Suprapubic skin (tissue), 4 donors: ENCODE measurements around the gene IMMP2L. TPM values are rescaled to one million over a fixed set of nuclear protein-coding genes. Genes with fewer than 3 reads are reported as not detected.

Source experiments
- DNase-seq, 2 donors: peaks; one replicate each; pipeline ENCODE4 v3.0.0-alpha.2; 2019; ENCODE audit warnings: low spot score in 2 of 2
- H3K27ac ChIP-seq: fragments of 200-600 bp; sonication (generic); one replicate; pipeline ENCODE4 v1.5.1; 2019
- H3K27me3 ChIP-seq: fragments of 200-600 bp; sonication (generic); one replicate; pipeline ENCODE4 v1.5.1; 2019
- H3K36me3 ChIP-seq: fragments of 200-600 bp; sonication (generic); one replicate; pipeline ENCODE4 v1.5.1; 2019
- H3K4me1 ChIP-seq: fragments of 200-600 bp; sonication (generic); one replicate; pipeline ENCODE4 v1.5.1; 2019
- H3K4me3 ChIP-seq: fragments of 200-600 bp; sonication (generic); one replicate; pipeline ENCODE4 v1.5.1; 2019; ENCODE audit warnings: mild to moderate bottlenecking
- H3K9me3 ChIP-seq: fragments of 200-600 bp; sonication (generic); one replicate; pipeline ENCODE4 v1.5.1; 2019
- CTCF ChIP-seq, 2 donors: fragments of 200-600 bp in 1 of 2; fragments of 450-650 bp in 1 of 2; sonication (generic) in 1 of 2; IDR thresholded peaks; one replicate each; pipeline ENCODE4 v1.5.1; 2016 to 2019; ENCODE audit warnings: antibody characterized with exemption in 2 of 2, mild to moderate bottlenecking in 1 of 2, moderate library complexity in 1 of 2
- EP300 ChIP-seq: sonication (generic); formaldehyde crosslinking; IDR thresholded peaks from one replicate; pipeline ENCODE4 v1.6.1; 2017; ENCODE audit warnings: antibody characterized with exemption
- POLR2A ChIP-seq, 2 donors: fragments of 450-650 bp; IDR thresholded peaks; one replicate each; pipeline ENCODE4 v1.6.1; 2017; ENCODE audit warnings: antibody characterized with exemption in 2 of 2, mild to moderate bottlenecking in 2 of 2, moderate library complexity in 2 of 2
- POLR2AphosphoS5 ChIP-seq, 3 donors: sonication (generic); formaldehyde crosslinking; IDR thresholded peaks; one replicate each; pipeline ENCODE4 v1.6.1; 2017; ENCODE audit warnings: antibody characterized with exemption in 3 of 3
- WGBS: methylation state at CpG from one replicate; pipeline ENCODE4 v1.1.5; 2018; 5-methylcytosine and 5-hydroxymethylcytosine counted together
- total RNA-seq, 4 donors: library from RNA; depleted of rRNA; stranded (reverse); fragments of >200 nt; gene quantifications; one replicate each; pipeline ENCODE4 v1.1.0, GENCODE V29; 2016

Gene IMMP2L
- total RNA-seq, 4 donors from 2014 or later, result 10.6 to 20.6 (median 14.6) TPM

GRCh38 chr7:111168182-111168581 is 394.1 kb downstream of the IMMP2L start:
- Histone ChIP-seq H3K9me3 (no peaks in the 10 kb centered on the region), H3K4me3 (no peak overlapping the region), H3K36me3 (no peaks in the 10 kb centered on the region), H3K27me3 (no peaks in the 10 kb centered on the region), H3K4me1 (no peaks in the 10 kb centered on the region), H3K27ac (no peak overlapping the region)
- no peak for DNase-seq
- WGBS, result 55% methylated on average over 2 of the region's 2 CpGs
- TF ChIP-seq POLR2A (IDR thresholded peaks at IDR 0.05), result no peak
- no peak for TF ChIP-seq POLR2AphosphoS5 (IDR thresholded peaks at IDR 0.05)
- no peak for TF ChIP-seq CTCF (IDR thresholded peaks at IDR 0.05)
- no peak for TF ChIP-seq EP300

- H3K27me3 ChIP-seq, result no peaks in the 10 kb centered on the region
- H3K4me1 ChIP-seq, result no peaks in the 10 kb centered on the region
- no peak overlapping the region for H3K27ac ChIP-seq
- H3K36me3 ChIP-seq, result no peaks in the 10 kb centered on the region
- TF ChIP-seq CTCF (IDR thresholded peaks at IDR 0.05), result no peak
- TF ChIP-seq POLR2A (IDR thresholded peaks at IDR 0.05), result no peak
- TF ChIP-seq POLR2AphosphoS5 (IDR thresholded peaks at IDR 0.05), result no peak
- no peak for TF ChIP-seq EP300
- no peak for DNase-seq
- WGBS, result 73% methylated on average over 1 of the region's 1 CpG
- H3K4me3 ChIP-seq, result no peak overlapping the region
- H3K9me3 ChIP-seq, result no peaks in the 10 kb centered on the region
These were observed 397.9 kb downstream of the IMMP2L start for GRCh38 chr7:111164442-111164841.

- no peak overlapping the region for H3K27ac ChIP-seq
- H3K4me3 ChIP-seq, result no peak overlapping the region
- H3K9me3 ChIP-seq, result no peaks in the 10 kb centered on the region
- DNase-seq, result no peak
- H3K4me1 ChIP-seq, result no peaks in the 10 kb centered on the region
- H3K36me3 ChIP-seq, result no peaks in the 10 kb centered on the region
- H3K27me3 ChIP-seq, result no peaks in the 10 kb centered on the region
- TF ChIP-seq EP300 (no peak), CTCF (IDR thresholded peaks at IDR 0.05) (no peak), POLR2AphosphoS5 (IDR thresholded peaks at IDR 0.05) (no peak), POLR2A (IDR thresholded peaks at IDR 0.05) (no peak)
- WGBS, result 90% methylated on average over 3 of the region's 3 CpGs
These were observed 399.6 kb downstream of the IMMP2L start for GRCh38 chr7:111162692-111163091.

GRCh38 chr7:111160297-111160696 is 402.0 kb downstream of the IMMP2L start:
- no peak overlapping the region for H3K4me3 ChIP-seq
- H3K27ac ChIP-seq, result no peak overlapping the region
- TF ChIP-seq POLR2A (IDR thresholded peaks at IDR 0.05), result no peak
- no peak for TF ChIP-seq POLR2AphosphoS5 (IDR thresholded peaks at IDR 0.05)
- TF ChIP-seq EP300, result no peak
- no peak for TF ChIP-seq CTCF (IDR thresholded peaks at IDR 0.05)
- H3K27me3 ChIP-seq, result no peaks in the 10 kb centered on the region
- H3K36me3 ChIP-seq, result no peaks in the 10 kb centered on the region
- H3K4me1 ChIP-seq, result no peaks in the 10 kb centered on the region
- no peaks in the 10 kb centered on the region for H3K9me3 ChIP-seq
- DNase-seq, result no peak

- no peak overlapping the region for H3K4me3 ChIP-seq
- no peaks in the 10 kb centered on the region for H3K36me3 ChIP-seq
- TF ChIP-seq POLR2AphosphoS5 (IDR thresholded peaks at IDR 0.05) (no peak), CTCF (IDR thresholded peaks at IDR 0.05) (no peak)
- no peaks in the 10 kb centered on the region for H3K9me3 ChIP-seq
- no peak overlapping the region for H3K27ac ChIP-seq
- no peak for DNase-seq
- no peaks in the 10 kb centered on the region for H3K4me1 ChIP-seq
- H3K27me3 ChIP-seq, result no peaks in the 10 kb centered on the region
These were observed 402.9 kb downstream of the IMMP2L start for GRCh38 chr7:111159426-111159825.
